Vagina (tissue), 2 donors: ENCODE results near the gene FYB2.

ENCODE experiments used
- POLR2A ChIP-seq, 2 donors: fragments of 450-650 bp; IDR thresholded peaks; one replicate each; pipeline ENCODE4 v1.6.1; 2017; ENCODE audit warnings: antibody characterized with exemption in 2 of 2, mild to moderate bottlenecking in 2 of 2, moderate library complexity in 2 of 2
- POLR2AphosphoS5 ChIP-seq, 2 donors: sonication (generic); formaldehyde crosslinking; IDR thresholded peaks; one replicate each; pipeline ENCODE4 v1.9.0; 2017; ENCODE audit warnings: antibody characterized with exemption in 2 of 2, mild to moderate bottlenecking in 2 of 2, low read depth in 1 of 2; ENCODE audit not compliant: insufficient read depth in 1 of 2

DNA sequence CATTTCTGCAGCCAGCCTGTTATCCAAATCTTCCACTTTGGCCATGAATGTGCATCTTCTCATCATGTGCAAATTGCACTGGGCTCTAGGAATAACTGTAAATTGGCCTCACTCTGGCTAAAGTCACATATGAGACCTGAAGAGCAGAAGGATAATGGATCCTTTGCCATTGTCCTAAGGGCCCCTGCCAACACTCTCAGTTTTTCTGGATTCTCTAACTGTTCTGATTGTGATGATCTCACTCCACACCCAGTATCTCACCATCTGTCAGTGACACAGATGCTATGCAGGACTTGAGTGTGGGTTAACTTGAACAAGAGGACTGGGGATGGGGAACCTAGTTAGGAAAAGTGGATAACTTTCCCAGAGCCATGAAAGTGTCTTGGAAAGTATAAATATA, 8.5 kb upstream of the FYB2 start:
- TF ChIP-seq POLR2AphosphoS5 (IDR thresholded peaks at IDR 0.05; ENCODE audit: insufficient read depth in 1 of 2, low read depth in 1 of 2) (no peak), POLR2A (IDR thresholded peaks at IDR 0.05) (no peak)
